Stimulated activated CD8-positive, alpha-beta memory T cell treated with anti-CD3 and anti-CD28 coated beads, Interleukin-4, amount 100 ng/mL, for 48 hours (primary cell): ENCODE results near the gene SLC5A3.

Experiments
- DNase-seq: peaks from one replicate; pipeline ENCODE4 v3.0.0-alpha.2; 2020

SLC5A3 gene

DNA sequence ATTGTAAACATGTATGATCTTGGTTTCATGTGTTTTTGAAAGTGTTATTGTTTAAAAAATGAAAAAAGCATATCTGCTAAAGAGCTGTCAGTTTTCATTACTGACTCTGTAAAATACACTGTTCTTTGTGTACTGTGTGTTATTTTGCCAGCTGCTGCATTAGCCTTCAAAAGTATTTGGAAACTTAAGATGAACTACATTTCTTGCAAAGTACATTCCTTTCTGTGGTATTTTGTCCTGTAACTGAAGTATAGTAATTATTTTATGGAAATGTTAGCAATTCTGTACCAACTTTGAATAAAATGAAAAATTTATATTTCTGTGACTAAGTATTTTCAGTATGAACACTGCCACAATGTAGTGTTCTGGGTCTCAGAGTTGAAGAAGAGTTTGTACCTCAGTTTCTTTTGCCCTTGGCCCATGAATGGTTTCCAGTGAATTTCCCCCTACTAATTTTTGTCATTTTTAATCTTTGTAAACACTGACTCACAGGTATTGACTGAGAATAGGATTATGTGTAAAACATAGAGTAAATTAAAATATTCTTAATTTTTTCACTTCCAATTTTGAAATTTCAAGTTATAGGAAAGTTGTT lies 32.7 kb downstream of the SLC5A3 start:
- no peak for DNase-seq

GRCh38 chr21:34107606-34108005 lies 34.2 kb downstream of the SLC5A3 start:
- DNase-seq = no peak

DNA sequence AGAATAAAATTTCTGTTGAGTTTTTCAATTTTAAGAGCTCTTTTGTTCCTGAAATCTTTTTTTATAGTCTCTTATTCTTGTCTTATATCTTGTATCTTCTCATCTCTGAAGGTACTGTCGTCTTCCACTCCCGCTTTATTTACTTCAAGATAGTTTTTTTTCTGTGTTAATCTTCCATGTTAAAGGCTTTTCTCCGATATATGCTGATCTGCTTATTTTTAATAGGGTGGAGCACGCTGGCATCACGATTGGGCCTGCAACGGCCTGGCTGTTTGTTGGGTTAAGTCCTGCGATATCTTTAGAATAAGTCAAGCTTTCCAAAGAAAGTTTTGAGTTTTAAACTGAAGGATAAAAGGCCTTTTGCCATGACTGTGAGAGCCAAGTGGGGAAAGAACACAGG lies 35.7 kb downstream of the SLC5A3 start:
- DNase-seq = no peak

- no peak for DNase-seq
Measured at GRCh38 chr21:34110594-34111202, 37.3 kb downstream of the SLC5A3 start.

- peak; percentile 51 for DNase-seq
Measured at GRCh38 chr21:34112316-34113033, 39.1 kb downstream of the SLC5A3 start.

DNA sequence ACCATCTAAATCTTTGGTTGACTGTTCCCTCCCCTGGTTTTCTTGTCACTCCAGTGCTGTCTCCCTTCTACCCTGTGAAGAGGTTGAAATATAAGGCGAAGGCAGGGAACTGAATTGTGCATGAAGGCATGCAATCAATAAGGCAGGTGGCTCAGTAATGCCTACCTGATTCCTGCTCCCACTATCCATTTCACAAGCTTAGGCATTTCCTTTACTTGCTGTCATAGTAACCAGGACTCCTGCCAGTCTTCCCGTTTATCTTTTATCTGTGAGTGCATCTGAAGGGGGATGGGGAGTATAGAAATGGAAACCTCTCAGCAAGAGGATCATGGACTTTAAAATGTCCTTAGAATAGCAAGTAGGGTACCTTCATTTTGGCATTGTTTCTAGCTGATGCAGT lies 40.5 kb downstream of the SLC5A3 start:
- DNase-seq = no peak

DNA sequence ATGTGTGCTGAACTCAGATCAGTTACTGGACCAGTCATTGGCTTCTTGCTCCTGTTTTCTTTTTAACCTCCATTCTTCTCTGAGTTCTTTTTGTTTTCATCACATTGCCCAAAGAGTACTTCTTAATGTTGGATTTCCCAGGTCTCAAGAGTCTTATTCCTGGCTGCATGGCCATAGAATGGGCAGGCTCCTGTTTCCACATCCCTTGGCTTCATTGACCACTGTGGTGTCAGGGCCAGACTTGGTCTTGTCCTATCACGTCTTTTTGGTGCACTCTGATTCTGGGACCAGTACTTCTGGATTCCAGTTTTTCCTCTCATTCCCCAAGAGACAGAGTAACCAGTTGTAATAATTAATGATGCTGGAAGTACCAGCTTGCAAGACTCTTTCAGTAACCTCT lies 41.8 kb downstream of the SLC5A3 start:
- no peak for DNase-seq

- DNase-seq = no peak
Measured at GRCh38 chr21:34116569-34116968, 43.2 kb downstream of the SLC5A3 start.

GRCh38 chr21:34120867-34121266 lies 47.5 kb downstream of the SLC5A3 start:
- no peak for DNase-seq

GRCh38 chr21:34122047-34122446 lies 48.7 kb downstream of the SLC5A3 start:
- no peak for DNase-seq
